Suppressor macrophage treated with lipopolysaccharide for 1 hour (primary cell): ENCODE measurements around the gene CPZ.

ENCODE experiments used
- DNase-seq, 3 donors: peaks; one replicate each; pipeline ENCODE4 v3.0.0-alpha.2; 2020 to 2022

The CPZ gene

DNA sequence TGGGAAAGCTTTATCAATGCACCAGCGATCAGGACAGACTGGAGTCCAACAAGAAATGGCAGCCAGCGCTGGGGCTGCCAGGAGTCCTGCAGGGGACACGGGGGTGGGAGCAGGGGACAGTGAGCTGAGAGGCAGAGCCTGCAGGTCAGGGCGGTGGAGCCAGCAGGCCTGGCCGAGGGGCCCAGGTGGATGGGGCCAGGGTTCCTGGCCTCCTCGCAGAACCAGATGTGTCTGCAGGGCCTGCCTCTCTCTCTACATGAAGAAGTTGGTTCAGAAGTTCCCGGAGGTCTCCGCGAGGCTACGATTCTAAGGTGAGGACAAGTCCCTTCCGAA, 63.6 kb downstream of the CPZ start:
- DNase-seq: no peak

- no peak for DNase-seq
Measured at GRCh38 chr4:8656711-8657380, 64.3 kb downstream of the CPZ start.

DNA sequence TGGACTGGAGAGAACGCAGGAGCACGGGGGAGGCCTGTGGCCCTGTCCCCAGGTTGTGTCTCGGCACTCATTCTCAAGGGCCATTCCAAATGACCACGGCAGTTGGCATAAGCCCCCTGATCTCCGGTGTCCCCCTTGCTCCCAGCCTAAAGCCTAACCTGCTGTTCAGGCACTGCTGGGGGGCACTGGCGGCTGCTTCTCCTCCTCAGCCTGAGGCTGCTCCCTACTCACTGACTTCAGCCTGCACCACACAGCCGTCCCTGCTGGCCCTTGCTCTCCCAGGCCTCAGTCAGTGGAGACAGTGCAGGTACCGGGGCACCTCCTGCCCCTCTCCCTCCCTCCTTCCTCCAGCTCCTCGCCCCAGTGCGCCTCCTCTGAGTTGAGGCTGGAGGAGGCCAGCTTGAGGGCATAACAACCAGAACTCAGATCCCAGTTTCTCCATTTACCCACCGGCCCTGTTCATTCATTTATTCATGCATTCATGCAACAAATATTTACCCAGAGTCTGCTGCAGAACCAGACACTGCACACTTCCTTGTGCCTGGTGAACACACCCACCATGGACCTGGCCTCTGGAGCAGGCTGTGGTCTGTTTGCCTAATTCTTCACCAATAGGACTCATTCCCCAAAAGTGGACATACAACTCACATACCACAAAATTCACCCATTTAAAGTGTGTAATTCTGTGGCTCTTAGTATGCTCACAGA, 65.0 kb downstream of the CPZ start:
- no peak for DNase-seq

DNA sequence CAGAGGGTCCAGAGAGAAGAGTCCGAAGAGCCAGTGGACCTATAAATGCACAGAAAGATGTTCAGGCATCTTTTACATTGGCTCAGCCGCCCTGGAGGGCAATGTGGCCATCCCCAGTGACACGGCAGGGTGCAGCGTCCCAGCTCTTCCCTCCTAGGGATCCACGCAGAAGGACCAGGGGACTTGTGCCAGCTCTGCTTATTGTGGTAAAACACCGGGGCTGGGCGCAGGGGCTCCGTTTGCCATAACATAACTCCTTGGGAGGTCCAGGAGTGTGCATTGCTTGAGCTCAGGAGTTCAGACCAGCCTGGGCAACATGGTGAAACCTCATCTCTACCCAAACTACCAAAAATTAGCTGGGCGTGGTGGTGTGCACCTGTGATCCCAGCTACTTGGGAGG, 70.2 kb downstream of the CPZ start:
- no peak for DNase-seq

DNA sequence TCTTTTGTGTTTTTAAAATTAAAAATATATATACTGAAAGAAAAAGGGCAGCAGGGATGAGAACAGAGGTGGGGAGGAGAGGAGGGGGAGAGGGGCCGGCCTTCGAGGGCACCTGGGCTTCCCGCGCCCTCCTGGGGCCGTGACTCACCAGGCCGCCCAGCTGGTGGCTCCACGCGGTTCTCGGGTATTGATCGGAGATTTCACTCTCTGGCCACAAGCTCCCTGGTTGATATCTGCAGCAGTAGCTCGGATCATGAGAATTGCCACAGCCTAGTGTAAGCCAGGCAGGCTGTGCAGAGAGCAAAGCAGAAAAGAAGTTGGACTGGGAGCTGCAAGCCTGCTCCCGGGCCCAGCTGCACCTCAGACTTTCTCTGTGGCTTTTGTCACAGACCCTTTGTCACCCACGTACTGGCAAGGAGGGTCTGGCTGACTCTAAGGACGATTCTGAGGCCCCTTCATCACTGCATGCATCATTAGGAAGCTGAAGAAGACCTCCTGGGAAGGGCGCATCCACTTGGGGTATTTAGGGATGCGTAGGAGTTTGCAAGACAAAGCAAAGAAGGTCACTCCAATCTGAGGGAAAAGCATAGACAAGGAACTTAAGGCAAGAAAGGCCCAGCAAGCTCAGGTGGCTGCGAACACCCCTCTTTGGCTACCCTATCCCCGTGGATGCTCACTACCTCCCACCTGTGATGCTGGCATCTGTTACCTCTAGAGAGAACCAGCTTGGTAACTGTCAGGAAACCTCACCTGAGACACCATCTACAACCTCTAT, 71.7 kb downstream of the CPZ start:
- no peak for DNase-seq

DNA sequence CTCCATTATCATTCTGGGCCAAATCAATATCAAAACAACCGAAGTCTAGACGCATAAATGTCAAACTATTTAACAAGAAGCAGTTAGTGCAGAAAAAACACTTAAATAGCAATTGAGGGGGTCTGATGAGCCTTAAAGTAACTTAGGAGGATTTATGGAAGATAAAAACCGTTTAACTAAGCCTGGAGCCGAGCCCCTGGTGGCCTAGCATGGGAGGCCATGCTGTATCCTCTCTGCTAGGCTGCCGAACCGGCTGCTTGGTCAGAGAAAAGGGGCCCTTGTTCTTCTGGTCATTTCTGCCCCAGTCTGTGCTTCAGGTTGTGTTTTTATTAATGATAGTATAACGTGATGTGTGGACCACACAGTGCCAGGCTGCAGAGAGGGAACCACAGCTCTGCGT, 72.4 kb downstream of the CPZ start:
- DNase-seq: no peak

DNA sequence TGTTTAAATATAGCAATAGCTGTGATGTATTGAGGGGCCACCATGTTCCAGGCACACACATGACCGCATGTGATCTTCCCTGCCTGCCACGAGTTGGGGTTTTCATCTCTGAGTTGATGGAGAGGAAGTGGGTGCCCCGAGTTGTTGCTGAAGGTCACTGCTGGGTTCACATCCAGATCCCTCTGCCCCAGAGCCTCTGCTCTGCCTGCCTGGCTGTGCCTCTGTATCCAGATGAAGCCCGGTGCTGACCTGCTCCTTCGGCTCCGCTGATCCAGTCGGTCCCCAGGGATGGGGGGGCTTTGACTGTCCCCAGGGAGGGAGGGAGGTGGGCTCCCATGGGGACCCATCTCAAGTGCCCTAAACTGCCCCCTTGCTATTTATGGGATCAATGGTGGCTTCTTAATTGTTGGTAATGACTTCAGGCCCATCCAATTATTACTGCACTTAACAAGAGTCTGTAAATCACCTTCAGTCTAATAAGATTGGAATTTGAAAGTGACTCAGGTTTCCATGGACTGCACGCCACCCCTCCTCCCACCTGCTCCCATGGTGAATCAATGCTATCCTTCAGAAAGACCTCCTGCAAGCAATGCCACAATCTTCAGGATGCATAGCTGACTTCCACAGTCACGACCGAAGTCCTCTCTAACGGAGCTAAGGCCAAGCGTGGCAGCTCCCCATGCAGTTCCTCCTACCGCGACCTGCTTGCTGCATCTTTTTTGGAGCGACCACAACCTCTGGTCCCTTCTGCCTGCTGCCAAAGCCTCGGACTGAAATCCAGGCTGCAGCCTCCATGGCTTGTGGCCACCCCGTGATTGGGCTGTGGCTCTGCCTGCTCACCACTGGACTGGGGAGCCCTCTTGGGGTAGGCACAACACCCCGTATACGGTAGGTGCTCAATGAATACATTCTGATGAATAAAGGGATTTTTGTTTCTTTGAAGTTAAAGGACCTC, 73.1 kb downstream of the CPZ start:
- DNase-seq: no peak

- DNase-seq: no peak
Measured at GRCh38 chr4:8666581-8666980, 74.0 kb downstream of the CPZ start.
